WI38 (cell line): ENCODE data around the gene OR52I1.

Experiments used
- H3K4me3 ChIP-seq: 2 replicates; pipeline ENCODE4 v1.5.1; 2011; ENCODE audit warnings: low read depth, mild to moderate bottlenecking, control low read depth, low read length
- TF ChIP-seq, protein P1 (sequence below): IDR thresholded peaks from 2 replicates; pipeline ENCODE4 v1.5.1; 2012; ENCODE audit warnings: low read depth, mild to moderate bottlenecking, control low read depth, low read length

Gene OR52I1

DNA sequence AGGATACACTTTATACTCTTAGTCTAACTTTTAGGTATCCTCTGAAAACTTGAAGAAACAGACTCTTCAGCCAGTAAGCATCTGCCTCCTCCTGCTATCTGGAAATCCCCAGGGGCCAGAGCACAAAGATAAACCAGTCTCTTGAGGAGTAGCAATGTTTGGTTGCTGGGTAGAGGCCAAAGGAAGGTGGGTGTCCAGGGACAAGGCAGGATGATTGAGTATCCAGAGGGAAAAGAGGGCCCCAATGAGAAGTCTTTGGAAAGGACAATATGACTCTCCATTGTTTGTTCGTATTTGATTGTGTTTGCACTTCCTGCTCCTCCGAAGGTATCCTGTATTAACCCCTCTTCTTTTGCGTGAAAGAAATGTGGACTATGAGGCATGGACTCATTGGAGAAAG lies 4.8 kb upstream of the OR52I1 start:
- TF ChIP-seq, protein P1, sequence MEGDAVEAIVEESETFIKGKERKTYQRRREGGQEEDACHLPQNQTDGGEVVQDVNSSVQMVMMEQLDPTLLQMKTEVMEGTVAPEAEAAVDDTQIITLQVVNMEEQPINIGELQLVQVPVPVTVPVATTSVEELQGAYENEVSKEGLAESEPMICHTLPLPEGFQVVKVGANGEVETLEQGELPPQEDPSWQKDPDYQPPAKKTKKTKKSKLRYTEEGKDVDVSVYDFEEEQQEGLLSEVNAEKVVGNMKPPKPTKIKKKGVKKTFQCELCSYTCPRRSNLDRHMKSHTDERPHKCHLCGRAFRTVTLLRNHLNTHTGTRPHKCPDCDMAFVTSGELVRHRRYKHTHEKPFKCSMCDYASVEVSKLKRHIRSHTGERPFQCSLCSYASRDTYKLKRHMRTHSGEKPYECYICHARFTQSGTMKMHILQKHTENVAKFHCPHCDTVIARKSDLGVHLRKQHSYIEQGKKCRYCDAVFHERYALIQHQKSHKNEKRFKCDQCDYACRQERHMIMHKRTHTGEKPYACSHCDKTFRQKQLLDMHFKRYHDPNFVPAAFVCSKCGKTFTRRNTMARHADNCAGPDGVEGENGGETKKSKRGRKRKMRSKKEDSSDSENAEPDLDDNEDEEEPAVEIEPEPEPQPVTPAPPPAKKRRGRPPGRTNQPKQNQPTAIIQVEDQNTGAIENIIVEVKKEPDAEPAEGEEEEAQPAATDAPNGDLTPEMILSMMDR: no peak
- H3K4me3 ChIP-seq: no peak overlapping the region

DNA sequence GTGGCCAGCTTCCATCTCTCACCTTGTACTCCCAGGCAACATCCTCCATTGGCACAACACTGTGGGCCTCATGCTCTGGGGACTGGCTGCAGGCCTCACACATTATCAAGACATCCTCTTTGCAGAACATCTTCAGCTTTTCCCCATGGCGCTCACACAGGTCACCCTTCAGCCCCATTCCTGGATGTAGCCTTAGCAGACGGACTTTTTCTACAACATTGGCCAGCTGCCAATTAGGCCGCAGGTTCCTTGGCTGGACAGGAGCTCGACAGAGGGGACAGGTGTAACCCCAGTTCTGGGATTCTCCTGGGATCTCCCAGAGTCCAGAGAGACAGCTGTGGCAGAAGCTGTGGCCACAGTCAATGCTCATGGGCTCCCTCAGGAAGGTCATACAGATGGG lies 11.2 kb downstream of the OR52I1 start:
- TF ChIP-seq, protein P1: no peak
- H3K4me3 ChIP-seq: no peak overlapping the region

DNA sequence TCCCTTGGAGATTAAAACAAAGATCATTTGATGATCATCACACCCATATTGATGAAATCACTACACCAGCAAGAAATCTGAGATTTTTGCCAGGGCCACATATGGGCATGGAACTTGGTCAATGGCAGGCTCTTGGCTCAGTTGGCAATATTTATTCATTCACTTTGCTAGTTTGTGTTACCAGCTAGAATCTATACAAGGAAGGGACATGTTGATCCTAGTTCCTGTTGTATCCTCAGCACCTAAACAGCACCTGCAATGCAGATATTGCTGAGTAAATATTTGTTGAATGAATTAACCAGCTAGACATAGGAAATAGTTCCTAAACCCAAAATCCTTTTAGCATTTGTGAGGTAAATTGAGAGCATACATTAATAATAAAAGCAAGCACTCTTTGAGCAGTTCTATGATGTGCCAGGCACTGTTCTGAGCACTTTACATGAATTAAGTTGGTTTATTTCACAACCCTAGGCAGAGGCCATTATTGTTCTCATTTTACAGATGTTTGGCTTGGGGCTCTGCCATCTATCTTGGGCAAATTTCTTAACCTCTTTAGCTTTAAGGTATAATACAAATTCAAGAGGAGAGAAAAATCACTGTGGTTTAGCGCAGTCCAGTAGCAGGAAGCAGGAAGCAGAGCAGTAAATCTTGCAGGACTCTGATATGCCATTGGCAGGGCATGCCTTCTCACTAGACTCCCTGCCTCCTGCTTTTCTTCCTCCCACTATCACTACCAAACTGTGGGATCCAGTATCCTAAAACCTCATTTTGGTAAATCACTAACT lies 12.6 kb downstream of the OR52I1 start:
- TF ChIP-seq, protein P1: no peak

GRCh38 chr11:4607096-4607495 lies 13.3 kb downstream of the OR52I1 start:
- TF ChIP-seq, protein P1: no peak
- H3K4me3 ChIP-seq: peak overlapping the region; percentile 73

More for the DNA sequence above, 12.6 kb downstream of the OR52I1 start:
- no peak overlapping the region for H3K4me3 ChIP-seq

DNA sequence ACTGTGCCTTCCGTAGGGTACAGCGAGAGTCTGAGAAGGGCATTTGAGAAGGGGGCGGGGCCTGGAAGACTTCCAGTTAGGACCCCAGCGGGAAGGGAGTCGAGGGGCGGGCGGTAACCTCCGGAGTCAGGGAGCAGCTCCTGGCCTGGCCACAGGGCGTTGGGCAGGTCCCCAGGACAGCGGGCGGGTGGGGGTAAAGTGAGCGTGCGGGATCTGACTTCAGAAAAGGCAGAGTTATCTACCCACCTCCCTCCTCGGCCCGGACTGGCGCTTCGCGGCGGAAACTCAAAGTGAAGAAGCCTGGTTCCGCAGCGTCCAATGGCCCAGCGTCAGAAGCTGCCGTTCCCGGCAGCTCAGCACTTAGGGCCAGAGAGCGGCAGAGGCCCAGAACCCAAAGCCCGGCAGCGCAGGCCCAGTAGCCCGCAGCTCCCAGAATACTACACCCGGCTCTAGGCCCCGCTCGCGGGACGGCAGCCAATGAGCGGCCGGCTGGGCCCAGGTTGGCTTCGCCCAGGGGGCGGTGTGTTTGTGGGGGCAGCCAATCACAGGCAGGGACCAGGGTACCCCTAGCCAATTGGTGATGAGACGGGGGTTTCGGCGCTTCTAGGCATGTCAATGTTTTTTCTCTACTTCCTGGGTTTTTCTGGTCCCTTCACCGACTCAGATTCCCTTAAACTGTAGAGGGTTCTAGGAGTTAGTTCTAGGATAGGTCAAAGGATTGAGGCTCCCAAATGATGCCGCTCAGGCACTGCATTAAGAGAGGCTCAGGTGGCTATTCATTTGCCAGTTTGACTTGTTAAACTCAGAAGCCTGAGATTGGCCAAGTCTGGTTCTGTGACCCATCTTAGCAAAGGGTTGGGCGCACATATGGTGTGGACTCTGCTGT lies 14.2 kb downstream of the OR52I1 start, which contains the start of gene TRIM68:
Gene TRIM68, minus strand, starts transcription at position 451 of the 886 bp plus-strand sequence. CDS start 2,727 bp downstream, outside the sequence.
- peak within 1 kb of the TSS; percentile 73 for H3K4me3 ChIP-seq
- TF ChIP-seq, protein P1: no peak

- TF ChIP-seq, protein P1: no peak
- peak overlapping the region; percentile 19; the same call in 1 of the 2 replicates for H3K4me3 ChIP-seq
Observed at GRCh38 chr11:4610258-4610935, 16.6 kb downstream of the OR52I1 start.
